Heart right ventricle (tissue), 16 donors: ENCODE measurements around the gene DAZAP1. TPM values are rescaled to one million over a fixed set of nuclear protein-coding genes. Genes with fewer than 3 reads are reported as not detected.
A peak's percentile ranks its signal among the peaks of the same experiment; 100 is the strongest.

Experiments
- ATAC-seq, 8 donors: fragments of 200-7000 bp; cut with Tn5 transposase; one replicate each; pipeline ENCODE4 v1.9.1; 2020; ENCODE audit warnings: mild to moderate bottlenecking in 8 of 8, moderate library complexity in 8 of 8, moderate number of reproducible peaks in 1 of 8
- DNase-seq, 2 donors: peaks; one replicate each; pipeline ENCODE4 v3.0.0-alpha.2; 2020
- H3K27ac ChIP-seq, 10 donors: fragments of 200-600 bp; sonication (generic) in 2 of 10; one replicate each; pipeline versions ENCODE4 v1.5.0 to v1.8.0; 2020 to 2022; ENCODE audit warnings: mild to moderate bottlenecking in 3 of 10
- H3K27me3 ChIP-seq, 7 donors: fragments of 200-600 bp; one replicate each; pipeline ENCODE4 v1.8.0; 2021 to 2022; ENCODE audit warnings: mild to moderate bottlenecking in 2 of 7
- H3K36me3 ChIP-seq, 9 donors: fragments of 200-600 bp; sonication (generic) in 1 of 9; one replicate each; pipeline versions ENCODE4 v1.5.0 to v1.8.0; 2020 to 2022; ENCODE audit warnings: mild to moderate bottlenecking in 2 of 9
- H3K4me1 ChIP-seq, 9 donors: fragments of 200-600 bp; sonication (generic) in 1 of 9; one replicate each; pipeline versions ENCODE4 v1.5.0 to v1.8.0; 2020 to 2022; ENCODE audit warnings: mild to moderate bottlenecking in 4 of 9
- H3K4me3 ChIP-seq, 10 donors: fragments of 200-600 bp; sonication (generic) in 2 of 10; one replicate each; pipeline versions ENCODE4 v1.5.0 to v1.8.0; 2020 to 2022; ENCODE audit warnings: mild to moderate bottlenecking in 7 of 10, moderate library complexity in 2 of 10
- H3K9me3 ChIP-seq, 11 donors: fragments of 200-600 bp in 10 of 11; sonication (generic) in 2 of 11; one replicate each; pipeline versions ENCODE4 v1.5.0 to v1.8.0; 2013 to 2022; ENCODE audit warnings: mild to moderate bottlenecking in 2 of 11, control low read depth in 1 of 11, moderate library complexity in 1 of 11
- CTCF ChIP-seq, 9 donors: fragments of 200-600 bp; sonication (generic) in 2 of 9; IDR thresholded peaks; one replicate each; pipeline versions ENCODE4 v1.5.0 to v1.8.0; 2021 to 2022; ENCODE audit warnings: antibody characterized with exemption in 9 of 9, mild to moderate bottlenecking in 5 of 9, moderate library complexity in 1 of 9
- WGBS, 2 donors: extraction: QIAGEN DNeasy Blood & Tissue Kit; methylation state at CpG; one replicate each; pipeline ENCODE4 v1.1.7; 2013; ENCODE audit warnings: inconsistent platforms in 1 of 2; 5-methylcytosine and 5-hydroxymethylcytosine counted together
- intact Hi-C, 10 donors: fragments of 100-400 bp; cut with DNase I; formaldehyde crosslinking; loops; one replicate each; pipeline versions ENCODE4 v1.11.1 to v1.14.2; 2022
- polyA plus RNA-seq, 2 donors: library from polyadenylated mRNA; stranded (reverse); fragments of 200-250 nt; gene quantifications; one replicate each; pipeline ENCODE4 v1.2.3, GENCODE V29; 2013
- total RNA-seq, 10 donors: library from RNA; stranded (reverse); fragmentation: NEBNext Ultra II Directional in 3 of 10; extraction: Animal tissue kit (Norgen Biotek cat#: 25700) in 3 of 10; gene quantifications; one replicate each; pipeline versions ENCODE4 v1.2.1 to v1.2.4, GENCODE V29; 2021 to 2023
- donor health status: Arrhythmogenic right ventricular cardiomyopathy.
- donor health status: ischemic (EF 13 %, LVEDD 7.1; RV severe dilation, severe dysfunction).
- donor health status: healthy with polysubstance abuse.
- donor health status: DM: no; HTN: yes; CAD: no.
- donor health status: DM: no; HTN: no; CAD: no.
- donor health status: ischemic (EF 25% LVEDD 6.9; RV normal size, moderate dysfunction).
- donor health status: ischemic (EF 25% LVEDD 5.7; RV mildly dilated, moderate dysfunction).
- donor health status: healthy.
- donor health status: DM: yes; HTN: yes; CAD: no.
- donor health status: Ischemic cardiomyopathy.
- donor health status: ischemic (EF 35%, LVEDD 5.7; RV mildly dilated, moderate dysfunction).
- donor health status: nonischemic (EF 11% LVEDD 7.7; RV severe dilation, severe dysfunction).
- donor health status: DM: yes; HTN: yes; CAD: no.
- donor health status: PGD.
- donor health status: ischemic (EF 29% LVEDD 5.4; RV normal size, mild dysfunction).
- donor health status: nonischemic (EF 23%, LVEDD 6.1; RV moderate dilation, normal function).

Gene DAZAP1
- total and polyA plus RNA-seq, 12 donors: 56.7 to 111 (median 79.5) TPM

- Histone ChIP-seq H3K9me3 (no peaks in the 10 kb centered on the region), H3K36me3 (peaks cover 0 to 71% (median 48%) of the 10 kb centered on the region in 9 donors)
Measured at GRCh38 chr19:1434577-1435060, 27.2 kb downstream of the DAZAP1 start.

GRCh38 chr19:1435378-1435989 lies 28.1 kb downstream of the DAZAP1 start:
- TF ChIP-seq CTCF (IDR thresholded peaks at IDR 0.05): no peak
- Histone ChIP-seq H3K36me3 (peaks cover 0 to 71% (median 50%) of the 10 kb centered on the region in 9 donors), H3K4me3 (no peak overlapping the region), H3K4me1 (peaks cover 5 to 27% (median 22%) of the 10 kb centered on the region in 9 donors), H3K27me3 (no peaks in the 10 kb centered on the region), H3K27ac (no peak overlapping the region), H3K9me3 (no peaks in the 10 kb centered on the region)
- ATAC-seq (no peak), DNase-seq (no peak)
- intact Hi-C loops: loop anchor here in 1 of 10 donors (5.0 kb wide), 1 partner anchor 158 kb away; the partner anchor contains the start of gene FAM174C
- 88% methylated on average over 21 of the region's 21 CpGs for WGBS, 2 donors

More at GRCh38 chr19:1434577-1435060, 27.2 kb downstream of the DAZAP1 start:
- ATAC-seq: no peak
- DNase-seq: no peak
- Histone ChIP-seq H3K27ac (no peak overlapping the region), H3K27me3 (no peaks in the 10 kb centered on the region), H3K4me1 (peaks cover 4 to 26% (median 20%) of the 10 kb centered on the region in 9 donors), H3K4me3 (no peak overlapping the region)
- intact Hi-C loops: loop anchor here in 1 of 10 donors (5.0 kb wide), 1 partner anchor 157 kb away; the partner anchor contains the start of gene FAM174C
- no peak for TF ChIP-seq CTCF (IDR thresholded peaks at IDR 0.05)
- 86 to 89% methylated on average over 39 of the region's 39 CpGs for WGBS, 2 donors

GRCh38 chr19:1437609-1438008 lies 30.2 kb downstream of the DAZAP1 start:
- H3K4me3 ChIP-seq: peak overlapping the region in 3 of 10 donors; percentile 88 to 98 (median 96)
- intact Hi-C loops: loop anchor here in 1 of 10 donors (5.0 kb wide), 1 partner anchor 160 kb away; the partner anchor contains the start of gene FAM174C
- WGBS, 2 donors: 60 to 68% methylated on average over 8 of the region's 8 CpGs
- no peak for TF ChIP-seq CTCF (IDR thresholded peaks at IDR 0.05)
- H3K36me3 ChIP-seq: peaks cover 0 to 71% (median 50%) of the 10 kb centered on the region in 9 donors
- peak overlapping the region in 3 of 10 donors; percentile 75 to 94 (median 91) for H3K27ac ChIP-seq
- DNase-seq (no peak), ATAC-seq (no peak)
- no peaks in the 10 kb centered on the region for H3K27me3 ChIP-seq
- peaks cover 5 to 30% (median 25%) of the 10 kb centered on the region in 9 donors for H3K4me1 ChIP-seq
- H3K9me3 ChIP-seq: no peaks in the 10 kb centered on the region

- peak; percentile 94 to 97 for DNase-seq
- 1% methylated on average over 90 to 100 of the region's 100 CpGs for WGBS, 2 donors
- intact Hi-C loops: loop anchor here in 1 of 10 donors (5.0 kb wide), 1 partner anchor 161 kb away; the partner anchor contains the start of gene FAM174C
- Histone ChIP-seq H3K9me3 (no peaks in the 10 kb centered on the region), H3K27ac (peak within 1 kb of the TSS; percentile 75 to 94 (median 86)), H3K27me3 (no peaks in the 10 kb centered on the region), H3K36me3 (peaks cover 0 to 68% (median 43%) of the 10 kb centered on the region in 9 donors), H3K4me1 (peaks cover 5 to 30% (median 25%) of the 10 kb centered on the region in 9 donors), H3K4me3 (peak within 1 kb of the TSS; percentile 63 to 99 (median 86))
- peak; percentile 91 to 96 (median 94) for ATAC-seq
- peak; percentile 90 to 99 (median 96) for TF ChIP-seq CTCF (IDR thresholded peaks at IDR 0.05)
Measured at GRCh38 chr19:1438035-1438932, 30.9 kb downstream of the DAZAP1 start, which contains the start of gene RPS15. Gene RPS15, plus strand, starts transcription at chr19:1438396. Its CDS starts 30 bp downstream, at chr19:1438426.
